ENCODE measurements around the gene PTPDC1. TPM values are rescaled to one million over a fixed set of nuclear protein-coding genes. Genes with fewer than 3 reads are reported as not detected.

The PTPDC1 gene
- total and polyA plus RNA-seq, 2 of the 8 experiments (the other 6 are each of a cell fraction or from before 2014, with no cell fraction given) = 4.1 to 7.3 TPM

DNA sequence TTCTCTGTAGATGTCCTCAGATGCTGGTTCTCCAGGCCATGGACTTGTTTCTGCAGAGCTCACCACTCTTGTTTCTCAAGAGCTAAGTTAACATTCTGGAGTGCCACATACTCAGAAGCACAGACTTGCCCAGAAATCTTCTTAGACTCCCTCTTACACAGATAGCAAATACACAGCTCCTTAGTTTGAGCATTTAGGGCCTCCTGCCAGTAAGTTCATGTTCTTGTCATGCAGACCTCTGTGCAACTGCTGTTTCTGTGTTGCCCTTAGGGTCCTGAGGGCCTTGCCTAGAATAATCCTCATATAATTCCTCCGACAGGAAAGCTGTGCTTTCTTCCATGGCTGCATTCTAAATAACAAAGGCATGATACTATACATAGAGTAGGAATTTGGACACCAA, 1.3 kb upstream of the PTPDC1 start:
- H3K56ac ChIP-seq (replicated peaks; ENCODE audit: insufficient read length, low read depth, low read length) = no peak overlapping the region
- no peaks in the 10 kb centered on the region for H4K20me1 ChIP-seq (replicated peaks in 1 of 2; ENCODE audit: control insufficient read depth in 1 of 2, insufficient read depth in 2 of 2, low read length in 2 of 2)
- H2BK120ac ChIP-seq (replicated peaks; ENCODE audit: low read depth, low read length) = no peak overlapping the region
- no peak overlapping the region for H2BK12ac ChIP-seq (ENCODE audit: low read depth, low read length)
- H3K79me2 ChIP-seq (ENCODE audit: control insufficient read depth in 1 of 2, insufficient read depth in 2 of 2, low read length in 2 of 2) = no peaks in the 10 kb centered on the region
- H3K9me3 ChIP-seq (ENCODE audit: insufficient read depth in 2 of 2, low read depth in 1 of 2, low read length in 1 of 2) = no peaks in the 10 kb centered on the region
- DNase-seq (ENCODE audit: low read depth in 1 of 2, low spot score in 2 of 2) = no peak
- H2BK20ac ChIP-seq (ENCODE audit: low read length) = no peak overlapping the region
- ChIA-PET POLR2A (ENCODE audit: partially characterized antibody) (interaction anchor here (0.9 to 2.3 kb wide), 3 partner anchors 83 to 99 kb away, joined by 3 to 11 read pairs (median 3); no protein-coding TSS in a partner anchor), CTCF (ENCODE audit: partially characterized antibody) (interaction anchor here (1.2 to 1.8 kb wide), 8 partner anchors 12 to 130 kb away, joined by 3 to 10 read pairs (median 4); no protein-coding TSS in a partner anchor)
- no peak overlapping the region for H4K91ac ChIP-seq (replicated peaks; ENCODE audit: insufficient read length, low read length)
- no peak overlapping the region for H2BK15ac ChIP-seq (ENCODE audit: low read length)
- no peak for FAIRE-seq
- H3K4ac ChIP-seq (replicated peaks; ENCODE audit: insufficient read length, low read depth, low read length) = no peak overlapping the region
- no peaks in the 10 kb centered on the region for H3K27me3 ChIP-seq (replicated peaks in 1 of 4; ENCODE audit: control insufficient read depth in 3 of 4, extremely low read depth in 1 of 4, insufficient read depth in 3 of 4, low read length in 3 of 4)
- H3K18ac ChIP-seq (ENCODE audit: extremely low read depth, low read length) = no peak overlapping the region
- no peak overlapping the region for H2AK5ac ChIP-seq (ENCODE audit: low read depth, low read length)
- no peak for TF ChIP-seq ASH2L (IDR thresholded peaks at IDR 0.05; ENCODE audit: low read length)
- TF ChIP-seq, protein P1, sequence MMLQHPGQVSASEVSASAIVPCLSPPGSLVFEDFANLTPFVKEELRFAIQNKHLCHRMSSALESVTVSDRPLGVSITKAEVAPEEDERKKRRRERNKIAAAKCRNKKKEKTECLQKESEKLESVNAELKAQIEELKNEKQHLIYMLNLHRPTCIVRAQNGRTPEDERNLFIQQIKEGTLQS (IDR thresholded peaks at IDR 0.05; ENCODE audit: insufficient read depth, low read depth, low read length) = no peak
- TF ChIP-seq CBX8 (IDR thresholded peaks at IDR 0.05; ENCODE audit: borderline replicate concordance, low read depth, low read length) = no peak
- H3K27ac ChIP-seq (ENCODE audit: low read depth, low read length) = no peak overlapping the region
- H4K5ac ChIP-seq (ENCODE audit: insufficient read length, low read depth, low read length) = no peak overlapping the region
- no peaks in the 10 kb centered on the region for H3K79me1 ChIP-seq (ENCODE audit: low read depth, low read length)
- no peaks in the 10 kb centered on the region for H3K23me2 ChIP-seq (ENCODE audit: low read depth, low read length)
- no peak overlapping the region for H3K23ac ChIP-seq (ENCODE audit: insufficient read length)
- no peak overlapping the region for H3K4me2 ChIP-seq (ENCODE audit: insufficient read depth in 1 of 2, low read depth in 2 of 2, low read length in 2 of 2)
- H3K4me3 ChIP-seq (ENCODE audit: extremely low read depth in 1 of 4, insufficient read depth in 2 of 4, low read depth in 3 of 4, low read length in 4 of 4) = no peak overlapping the region
- H3K36me3 ChIP-seq (ENCODE audit: control insufficient read depth in 2 of 4, insufficient read depth in 4 of 4, low read length in 3 of 4) = no peaks in the 10 kb centered on the region
- H2AFZ ChIP-seq (ENCODE audit: low read length) = no peak overlapping the region
- no peak overlapping the region for H4K8ac ChIP-seq (ENCODE audit: extremely low read depth, insufficient read depth, low read length)
- H3K9ac ChIP-seq (replicated peaks in 1 of 4; ENCODE audit: extremely low read depth in 1 of 4, low read depth in 3 of 4, low read length in 3 of 4) = no peak overlapping the region
- WGBS, 2 experiments (ENCODE audit: extremely low coverage in 1 of 2, insufficient coverage in 1 of 2, insufficient read length in 1 of 2, insufficient replicate concordance in 2 of 2, low coverage in 1 of 2, low lambda C conversion rate in 2 of 2, missing lambda C conversion rate in 1 of 2) = 89% methylated on average over 1 of the region's 1 CpG; no CpG with 5 or more reads in 1 of the 2 experiments
- H3K4me1 ChIP-seq (replicated peaks in 1 of 4; ENCODE audit: control insufficient read depth in 3 of 4, insufficient read depth in 4 of 4, low read length in 3 of 4) = peaks cover 0 to 5% (median 1%) of the 10 kb centered on the region in 4 experiments; a peak in 2 of 7 replicates
- H2BK5ac ChIP-seq (ENCODE audit: low read depth, low read length) = no peak overlapping the region
- no peak overlapping the region for H3K14ac ChIP-seq (ENCODE audit: insufficient read length)
